ENCODE results near the gene DPYSL4.

The DPYSL4 gene

GRCh38 chr10:132251928-132252327, 65.2 kb downstream of the DPYSL4 start:
- H3K27me3 ChIP-seq = peaks cover 0 to 67% of the 10 kb centered on the region in 2 donors
- TF ChIP-seq CTCF (IDR thresholded peaks at IDR 0.05) = no peak
- H3K27ac ChIP-seq = no peak overlapping the region
- no peaks in the 10 kb centered on the region for H3K36me3 ChIP-seq
- no peak overlapping the region for H3K4me3 ChIP-seq
- peaks cover 0 to 7% (median 0%) of the 10 kb centered on the region in 4 donors for H3K4me1 ChIP-seq
- DNase-seq = no peak
- H3K9me3 ChIP-seq = no peaks in the 10 kb centered on the region
- intact Hi-C loops (cut with DNase I; ENCODE audit: low total_unique reads) = no loop called here

- H3K36me3 ChIP-seq = no peaks in the 10 kb centered on the region
- intact Hi-C loops (cut with DNase I; ENCODE audit: low total_unique reads) = no loop called here
- H3K27me3 ChIP-seq = peaks cover 0 to 62% of the 10 kb centered on the region in 2 donors
- DNase-seq = no peak
- no peak overlapping the region for H3K27ac ChIP-seq
- H3K9me3 ChIP-seq = no peaks in the 10 kb centered on the region
- peaks cover 0 to 7% (median 0%) of the 10 kb centered on the region in 4 donors for H3K4me1 ChIP-seq
- no peak overlapping the region for H3K4me3 ChIP-seq
- TF ChIP-seq CTCF (IDR thresholded peaks at IDR 0.05) = no peak
Measured at GRCh38 chr10:132252412-132252811, 65.7 kb downstream of the DPYSL4 start.

DNA sequence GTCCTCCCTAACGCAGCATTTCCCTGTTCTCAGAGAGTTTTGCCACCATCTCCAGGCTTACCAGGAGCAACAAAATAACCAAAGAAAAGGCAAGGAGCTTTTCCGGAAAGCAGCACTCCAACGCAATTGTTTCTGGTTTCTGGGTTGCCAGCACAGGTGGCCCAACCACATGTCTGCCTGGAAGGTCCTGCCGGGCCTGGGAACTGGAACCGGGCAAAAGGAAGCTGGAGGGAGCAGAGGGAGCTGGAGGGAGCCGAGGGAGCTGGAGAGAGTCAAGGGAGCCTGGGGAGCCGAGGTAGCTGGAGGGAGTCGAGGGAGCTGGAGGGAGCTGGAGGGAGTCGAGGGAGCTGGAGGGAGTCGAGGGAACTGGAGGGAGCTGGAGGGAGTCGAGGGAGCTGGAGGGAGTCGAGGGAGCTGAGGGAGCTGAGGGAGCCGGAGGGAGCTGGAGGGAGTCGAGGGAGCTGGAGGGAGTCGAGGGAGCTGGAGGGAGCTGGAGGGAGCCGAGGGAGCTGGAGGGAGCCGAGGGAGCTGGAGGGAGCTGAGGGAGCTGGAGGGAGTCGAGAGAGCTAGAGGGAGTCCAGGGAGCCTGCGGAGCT, 66.4 kb downstream of the DPYSL4 start:
- H3K36me3 ChIP-seq = no peaks in the 10 kb centered on the region
- no peak for TF ChIP-seq CTCF (IDR thresholded peaks at IDR 0.05)
- H3K4me1 ChIP-seq = peaks cover 0 to 7% (median 0%) of the 10 kb centered on the region in 4 donors
- intact Hi-C loops (cut with DNase I; ENCODE audit: low total_unique reads) = no loop called here
- no peak overlapping the region for H3K27ac ChIP-seq
- H3K4me3 ChIP-seq = no peak overlapping the region
- no peaks in the 10 kb centered on the region for H3K9me3 ChIP-seq
- H3K27me3 ChIP-seq = peaks cover 0 to 56% of the 10 kb centered on the region in 2 donors
- no peak for DNase-seq

DNA sequence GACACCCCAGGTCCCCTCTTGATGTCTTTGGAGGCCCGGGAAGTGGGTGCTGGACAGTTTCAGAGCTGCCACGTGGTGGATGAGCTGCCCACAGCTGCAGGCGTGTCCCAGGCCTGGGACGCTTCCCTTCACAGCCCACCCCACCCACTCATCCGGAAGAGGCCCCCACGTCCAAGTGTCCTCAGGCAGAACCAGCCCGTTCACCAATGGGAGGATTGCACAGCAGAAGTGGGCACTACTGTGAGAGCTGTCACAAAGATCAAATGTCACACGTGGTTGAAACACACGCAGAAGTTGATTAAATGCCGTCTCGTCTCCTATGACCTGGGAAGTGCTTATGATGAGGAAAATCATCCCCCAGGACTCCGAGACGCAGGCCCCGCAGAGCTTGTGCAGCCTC, 68.1 kb downstream of the DPYSL4 start:
- Histone ChIP-seq H3K9me3 (no peaks in the 10 kb centered on the region), H3K36me3 (no peaks in the 10 kb centered on the region), H3K27ac (no peak overlapping the region), H3K27me3 (peaks cover 0 to 42% of the 10 kb centered on the region in 2 donors), H3K4me3 (no peak overlapping the region), H3K4me1 (no peaks in the 10 kb centered on the region)
- intact Hi-C loops (cut with DNase I; ENCODE audit: low total_unique reads) = no loop called here
- TF ChIP-seq CTCF (IDR thresholded peaks at IDR 0.05) = no peak
- DNase-seq = no peak
